D721Med (cell line): ENCODE data around the gene TFCP2.

Experiments used
- DNase-seq: peaks from one replicate; pipeline ENCODE4 v3.0.0; 2011; ENCODE audit warnings: low spot score; ENCODE audit not compliant: insufficient read length
- FAIRE-seq: peaks from 2 replicates; lab custom pipeline; 2011; peaks lifted over from hg19 to GRCh38; lab: Jason Lieb, UNC
- CTCF ChIP-seq: IDR thresholded peaks from 2 replicates; pipeline ENCODE4 v1.5.1; 2012; ENCODE audit warnings: mild to moderate bottlenecking, control low read depth; ENCODE audit not compliant: insufficient read depth; ENCODE audit errors: missing control alignments

TFCP2 gene

GRCh38 chr12:51115533-51115932 lies 57.4 kb downstream of the TFCP2 start:
- DNase-seq (no peak), FAIRE-seq (no peak)
- no peak for TF ChIP-seq CTCF

GRCh38 chr12:51108136-51108535 lies 64.8 kb downstream of the TFCP2 start:
- TF ChIP-seq CTCF = no peak
- no peak for FAIRE-seq
- DNase-seq = no peak

GRCh38 chr12:51103977-51104376 lies 69.0 kb downstream of the TFCP2 start:
- DNase-seq (no peak), FAIRE-seq (no peak)
- TF ChIP-seq CTCF = no peak

GRCh38 chr12:51098611-51099010 lies 74.3 kb downstream of the TFCP2 start:
- DNase-seq = no peak
- FAIRE-seq = no peak
- no peak for TF ChIP-seq CTCF

- DNase-seq (no peak), FAIRE-seq (no peak)
- no peak for TF ChIP-seq CTCF
Measured at GRCh38 chr12:51090705-51091229, 82.2 kb downstream of the TFCP2 start.

GRCh38 chr12:51087818-51088217 lies 85.1 kb downstream of the TFCP2 start:
- FAIRE-seq = no peak
- DNase-seq = no peak
- no peak for TF ChIP-seq CTCF

- FAIRE-seq (no peak), DNase-seq (no peak)
- TF ChIP-seq CTCF = no peak
Measured at GRCh38 chr12:51086933-51087332, 86.0 kb downstream of the TFCP2 start.
